ENCODE results near the gene COG5.

DNA sequence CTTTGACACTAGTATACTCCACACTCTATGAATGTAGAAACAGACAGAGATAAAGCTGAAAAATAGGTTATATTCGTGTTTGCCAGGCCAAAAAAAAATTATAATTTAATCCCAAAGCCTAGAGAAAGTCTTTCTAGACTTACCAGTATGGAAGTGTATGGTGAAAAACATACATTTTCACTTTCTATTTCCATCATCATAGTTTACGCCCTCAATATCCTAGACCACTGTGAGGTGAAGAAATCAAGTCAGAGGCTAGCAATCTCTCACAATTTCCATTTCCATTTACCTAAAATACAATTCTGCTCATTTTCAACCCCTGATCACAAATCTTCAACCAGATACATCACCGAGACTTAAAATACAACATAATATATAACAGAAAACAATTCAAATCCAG lies 77.7 kb downstream of the COG5 start:
- TF ChIP-seq, protein P1, sequence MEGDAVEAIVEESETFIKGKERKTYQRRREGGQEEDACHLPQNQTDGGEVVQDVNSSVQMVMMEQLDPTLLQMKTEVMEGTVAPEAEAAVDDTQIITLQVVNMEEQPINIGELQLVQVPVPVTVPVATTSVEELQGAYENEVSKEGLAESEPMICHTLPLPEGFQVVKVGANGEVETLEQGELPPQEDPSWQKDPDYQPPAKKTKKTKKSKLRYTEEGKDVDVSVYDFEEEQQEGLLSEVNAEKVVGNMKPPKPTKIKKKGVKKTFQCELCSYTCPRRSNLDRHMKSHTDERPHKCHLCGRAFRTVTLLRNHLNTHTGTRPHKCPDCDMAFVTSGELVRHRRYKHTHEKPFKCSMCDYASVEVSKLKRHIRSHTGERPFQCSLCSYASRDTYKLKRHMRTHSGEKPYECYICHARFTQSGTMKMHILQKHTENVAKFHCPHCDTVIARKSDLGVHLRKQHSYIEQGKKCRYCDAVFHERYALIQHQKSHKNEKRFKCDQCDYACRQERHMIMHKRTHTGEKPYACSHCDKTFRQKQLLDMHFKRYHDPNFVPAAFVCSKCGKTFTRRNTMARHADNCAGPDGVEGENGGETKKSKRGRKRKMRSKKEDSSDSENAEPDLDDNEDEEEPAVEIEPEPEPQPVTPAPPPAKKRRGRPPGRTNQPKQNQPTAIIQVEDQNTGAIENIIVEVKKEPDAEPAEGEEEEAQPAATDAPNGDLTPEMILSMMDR (IDR thresholded peaks at IDR 0.05): no peak
- TF ChIP-seq POLR2A (IDR thresholded peaks at IDR 0.05): no peak
